Fibroblast of mammary gland (primary cell): ENCODE measurements around the gene TRIM22.

ENCODE experiments used
- DNase-seq: peaks from one replicate; pipeline ENCODE4 v3.0.0-alpha.2; 2010; ENCODE audit warnings: low read depth
- H3K4me3 ChIP-seq: 2 replicates; pipeline ENCODE4 v1.5.1; 2011; ENCODE audit warnings: low read depth, mild to moderate bottlenecking, low read length, moderate library complexity; ENCODE audit not compliant: control insufficient read depth
- TF ChIP-seq, protein P1 (sequence below): conservative IDR thresholded peaks from 2 replicates; pipeline ENCODE4 v1.5.1; 2011; ENCODE audit warnings: low read depth, low read length, inconsistent platforms; ENCODE audit not compliant: control insufficient read depth, insufficient read depth

Gene TRIM22

DNA sequence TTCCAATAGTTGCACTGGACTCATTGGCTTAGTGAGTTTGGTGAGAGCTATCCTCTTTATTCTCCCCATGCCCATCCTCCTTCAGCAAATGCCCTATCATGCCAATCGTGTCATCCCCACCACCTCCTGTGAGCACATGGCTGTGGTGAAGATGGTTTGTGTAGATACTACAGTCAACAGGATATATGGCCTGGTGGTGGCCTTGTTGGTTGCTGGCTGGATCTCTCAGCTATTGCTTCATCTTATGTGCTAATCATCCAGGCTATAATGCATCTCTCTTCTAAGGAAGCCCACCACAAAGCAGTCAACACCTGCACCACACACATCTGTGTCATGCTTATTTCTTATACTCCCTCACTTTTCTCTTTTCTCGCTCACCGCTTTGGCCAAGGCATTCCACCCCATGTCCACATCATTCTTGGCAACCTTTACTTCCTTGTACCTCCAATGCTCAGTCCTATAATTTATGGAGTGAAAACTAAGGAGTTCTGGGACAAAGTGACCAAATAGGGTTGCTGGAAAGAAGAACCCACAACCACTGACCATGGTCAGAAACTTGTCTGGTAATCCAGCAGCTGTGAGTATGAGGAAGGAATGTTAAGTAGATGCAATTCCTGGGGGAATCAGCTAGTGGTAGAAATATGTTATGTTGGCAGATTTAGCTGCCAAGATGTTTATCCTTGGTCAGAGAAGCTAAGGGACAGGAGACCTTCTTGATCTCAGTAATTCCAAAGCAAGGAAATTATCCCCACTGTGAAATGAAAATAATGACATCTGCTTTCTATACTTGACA, 30.3 kb downstream of the TRIM22 start:
- peak; percentile 19 for DNase-seq
- TF ChIP-seq, protein P1, sequence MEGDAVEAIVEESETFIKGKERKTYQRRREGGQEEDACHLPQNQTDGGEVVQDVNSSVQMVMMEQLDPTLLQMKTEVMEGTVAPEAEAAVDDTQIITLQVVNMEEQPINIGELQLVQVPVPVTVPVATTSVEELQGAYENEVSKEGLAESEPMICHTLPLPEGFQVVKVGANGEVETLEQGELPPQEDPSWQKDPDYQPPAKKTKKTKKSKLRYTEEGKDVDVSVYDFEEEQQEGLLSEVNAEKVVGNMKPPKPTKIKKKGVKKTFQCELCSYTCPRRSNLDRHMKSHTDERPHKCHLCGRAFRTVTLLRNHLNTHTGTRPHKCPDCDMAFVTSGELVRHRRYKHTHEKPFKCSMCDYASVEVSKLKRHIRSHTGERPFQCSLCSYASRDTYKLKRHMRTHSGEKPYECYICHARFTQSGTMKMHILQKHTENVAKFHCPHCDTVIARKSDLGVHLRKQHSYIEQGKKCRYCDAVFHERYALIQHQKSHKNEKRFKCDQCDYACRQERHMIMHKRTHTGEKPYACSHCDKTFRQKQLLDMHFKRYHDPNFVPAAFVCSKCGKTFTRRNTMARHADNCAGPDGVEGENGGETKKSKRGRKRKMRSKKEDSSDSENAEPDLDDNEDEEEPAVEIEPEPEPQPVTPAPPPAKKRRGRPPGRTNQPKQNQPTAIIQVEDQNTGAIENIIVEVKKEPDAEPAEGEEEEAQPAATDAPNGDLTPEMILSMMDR: no peak
- H3K4me3 ChIP-seq: no peak overlapping the region

DNA sequence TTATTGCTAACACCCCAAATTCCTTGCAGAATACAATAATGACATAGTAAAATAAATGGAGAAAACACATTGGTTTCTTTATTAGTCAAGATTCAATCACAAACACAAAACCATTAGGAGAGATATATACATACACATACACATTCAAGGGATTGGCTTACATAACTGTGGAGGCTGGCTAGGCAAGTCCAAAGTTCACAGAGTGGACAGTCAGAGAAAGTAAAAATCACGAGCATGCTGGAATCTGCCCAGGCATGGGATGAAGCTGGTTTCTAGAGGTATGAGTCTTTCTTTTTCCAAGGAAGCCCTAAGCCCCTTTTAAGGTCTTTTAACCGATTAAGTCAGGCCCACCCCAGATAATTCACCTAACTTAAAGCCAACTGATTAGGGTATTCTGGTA, 33.0 kb downstream of the TRIM22 start:
- no peak for DNase-seq
- H3K4me3 ChIP-seq: no peak overlapping the region
- TF ChIP-seq, protein P1: no peak

DNA sequence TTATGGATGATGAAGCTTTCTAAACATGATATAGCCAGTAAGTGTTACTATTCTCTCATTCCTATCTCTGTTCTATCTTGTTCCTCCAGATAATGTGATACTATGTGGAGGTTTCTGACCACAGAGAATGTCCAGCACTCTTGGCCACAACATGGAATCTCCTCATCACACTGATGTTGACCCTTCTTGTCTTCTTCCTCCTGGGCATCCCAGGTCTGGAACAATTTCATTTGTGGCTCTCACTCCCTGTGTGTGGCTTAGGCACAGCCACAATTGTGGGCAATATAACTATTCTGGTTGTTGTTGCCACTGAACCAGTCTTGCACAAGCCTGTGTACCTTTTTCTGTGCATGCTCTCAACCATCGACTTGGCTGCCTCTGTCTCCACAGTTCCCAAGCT, 36.8 kb downstream of the TRIM22 start:
- TF ChIP-seq, protein P1: no peak
- DNase-seq: no peak
- no peak overlapping the region for H3K4me3 ChIP-seq

DNA sequence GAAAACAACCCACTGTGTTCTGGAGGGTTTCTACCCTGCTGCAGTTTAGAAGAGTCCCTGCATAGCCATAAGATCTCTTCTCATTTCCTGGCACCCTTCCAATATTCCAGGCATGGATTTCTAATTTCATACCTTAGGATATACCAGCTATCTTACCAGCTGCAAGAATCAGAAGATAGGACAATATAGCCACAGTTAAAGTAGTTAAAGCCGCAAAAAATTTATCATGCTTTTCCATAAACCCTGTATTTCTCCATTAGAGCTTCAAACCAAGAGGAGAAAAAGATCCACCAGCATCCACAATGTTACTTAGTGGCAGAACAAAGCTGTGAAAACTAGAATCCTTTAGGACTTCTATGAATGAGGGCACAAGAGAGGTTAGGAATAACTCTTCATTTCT, 38.1 kb downstream of the TRIM22 start:
- TF ChIP-seq, protein P1: no peak
- no peak overlapping the region for H3K4me3 ChIP-seq
- DNase-seq: no peak

DNA sequence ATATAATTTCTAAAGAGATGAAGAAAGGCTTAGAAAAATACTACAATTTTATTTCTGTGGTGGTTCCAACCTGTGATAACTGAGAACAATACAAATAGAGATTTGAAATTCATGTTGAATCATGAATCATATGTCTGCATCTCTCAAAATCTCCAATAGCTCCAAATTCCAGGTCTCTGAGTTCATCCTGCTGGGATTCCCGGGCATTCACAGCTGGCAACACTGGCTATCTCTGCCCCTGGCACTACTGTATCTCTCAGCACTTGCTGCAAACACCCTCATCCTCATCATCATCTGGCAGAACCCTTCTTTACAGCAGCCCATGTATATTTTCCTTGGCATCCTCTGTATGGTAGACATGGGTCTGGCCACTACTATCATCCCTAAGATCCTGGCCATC, 46.8 kb downstream of the TRIM22 start, which contains the start of gene OR56B1:
Gene OR56B1, plus strand, starts transcription at position 53 of the 400 bp plus-strand sequence. Its CDS starts 69 bp downstream, at position 122.
- DNase-seq: peak; percentile 4
- no peak within 1 kb of the TSS for H3K4me3 ChIP-seq
- TF ChIP-seq, protein P1: no peak

DNA sequence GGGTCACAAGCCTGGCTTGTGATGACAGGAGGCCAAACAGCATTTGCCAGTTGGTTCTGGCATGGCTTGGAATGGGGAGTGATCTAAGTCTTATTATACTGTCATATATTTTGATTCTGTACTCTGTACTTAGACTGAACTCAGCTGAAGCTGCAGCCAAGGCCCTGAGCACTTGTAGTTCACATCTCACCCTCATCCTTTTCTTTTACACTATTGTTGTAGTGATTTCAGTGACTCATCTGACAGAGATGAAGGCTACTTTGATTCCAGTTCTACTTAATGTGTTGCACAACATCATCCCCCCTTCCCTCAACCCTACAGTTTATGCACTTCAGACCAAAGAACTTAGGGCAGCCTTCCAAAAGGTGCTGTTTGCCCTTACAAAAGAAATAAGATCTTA, 47.5 kb downstream of the TRIM22 start:
- H3K4me3 ChIP-seq: no peak overlapping the region
- TF ChIP-seq, protein P1: no peak
- DNase-seq: peak; percentile 70
